Neuronal stem cell (in vitro differentiated cells): ENCODE measurements around the gene VIPAS39.

Experiments used
- DNase-seq: peaks from one replicate; pipeline ENCODE4 v3.0.0-alpha.2; 2013; ENCODE audit warnings: low spot score
- H2AFZ ChIP-seq: one replicate; pipeline ENCODE4 v1.6.1; 2013; ENCODE audit warnings: mild to moderate bottlenecking, low read length, inconsistent platforms
- H2AK5ac ChIP-seq: 2 replicates; pipeline ENCODE4 v1.6.1; 2013; ENCODE audit warnings: low read depth, mild to moderate bottlenecking, inconsistent platforms, low read length, moderate library complexity, mixed read lengths
- H2BK120ac ChIP-seq: 2 replicates; pipeline ENCODE4 v1.6.1; 2013; ENCODE audit warnings: low read depth, mild to moderate bottlenecking, inconsistent platforms, low read length, moderate library complexity, mixed read lengths
- H2BK12ac ChIP-seq: one replicate; pipeline ENCODE4 v1.6.1; 2013; ENCODE audit warnings: low read length, inconsistent platforms
- H2BK15ac ChIP-seq: 2 replicates; pipeline ENCODE4 v1.6.1; 2013; ENCODE audit warnings: mild to moderate bottlenecking, low read length, inconsistent platforms, mixed read lengths
- H2BK5ac ChIP-seq: one replicate; pipeline ENCODE4 v1.6.1; 2013; ENCODE audit warnings: inconsistent platforms, mild to moderate bottlenecking, low read length, moderate library complexity
- H3K14ac ChIP-seq: one replicate; pipeline ENCODE4 v1.6.1; 2013; ENCODE audit warnings: low read length, inconsistent platforms
- H3K18ac ChIP-seq: 2 replicates; pipeline ENCODE4 v1.6.1; 2013; ENCODE audit warnings: low read length, inconsistent platforms
- H3K23ac ChIP-seq: 2 replicates; pipeline ENCODE4 v1.6.1; 2013; ENCODE audit warnings: low read depth, mild to moderate bottlenecking, mixed read lengths, low read length, inconsistent platforms; ENCODE audit not compliant: poor library complexity
- H3K27ac ChIP-seq: replicated peaks from 3 replicates; pipeline ENCODE4 v1.5.1; 2013; ENCODE audit warnings: low read length, inconsistent platforms
- H3K27me3 ChIP-seq, 3 experiments: 2 replicates each; pipeline ENCODE4 v1.6.1; 2013; ENCODE audit warnings: low read length in 3 of 3, mild to moderate bottlenecking in 2 of 3, inconsistent platforms in 1 of 3, low read depth in 1 of 3, mixed read lengths in 1 of 3, moderate library complexity in 1 of 3; ENCODE audit not compliant: control insufficient read depth in 3 of 3, insufficient read depth in 3 of 3
- H3K36me3 ChIP-seq, 2 donors: replicated peaks in 1 of 2; 2 replicates each; pipeline ENCODE4 v1.6.1; 2013; ENCODE audit warnings: low read length in 2 of 2; ENCODE audit not compliant: control insufficient read depth in 2 of 2, insufficient read depth in 2 of 2
- H3K4ac ChIP-seq: 2 replicates; pipeline ENCODE4 v1.6.1; 2013; ENCODE audit warnings: inconsistent platforms, mild to moderate bottlenecking, low read length, moderate library complexity
- H3K4me1 ChIP-seq, 2 donors: 1 replicate in 1 of 2; 2 replicates in 1 of 2; pipeline ENCODE4 v1.6.1; 2013; ENCODE audit warnings: low read length in 2 of 2, low read depth in 1 of 2; ENCODE audit not compliant: control insufficient read depth in 2 of 2, insufficient read depth in 1 of 2
- H3K4me2 ChIP-seq: one replicate; pipeline ENCODE4 v1.6.1; 2013; ENCODE audit warnings: mild to moderate bottlenecking, low read length, inconsistent platforms; ENCODE audit not compliant: insufficient read depth, poor library complexity, severe bottlenecking
- H3K4me3 ChIP-seq, 2 donors: 2 replicates each; pipeline ENCODE4 v1.5.1; 2013; ENCODE audit warnings: low read length in 2 of 2, mild to moderate bottlenecking in 2 of 2, inconsistent platforms in 1 of 2, moderate library complexity in 1 of 2
- H3K79me1 ChIP-seq: one replicate; pipeline ENCODE4 v1.6.1; 2013; ENCODE audit warnings: low read depth, mild to moderate bottlenecking, inconsistent platforms, low read length, moderate library complexity
- H3K9ac ChIP-seq: one replicate; pipeline ENCODE4 v1.6.1; 2013; ENCODE audit warnings: mild to moderate bottlenecking, low read depth, low read length, inconsistent platforms; ENCODE audit not compliant: poor library complexity
- H3K9me3 ChIP-seq, 2 donors: replicated peaks in 1 of 2; 2 replicates each; pipeline versions ENCODE3 to v1.6.1; 2013; ENCODE audit warnings: low read length in 2 of 2, mild to moderate bottlenecking in 2 of 2, inconsistent platforms in 1 of 2, low read depth in 1 of 2, mixed read lengths in 1 of 2, moderate library complexity in 1 of 2; ENCODE audit not compliant: control insufficient read depth in 2 of 2, insufficient read depth in 1 of 2
- H4K8ac ChIP-seq: one replicate; pipeline ENCODE4 v1.6.1; 2013; ENCODE audit warnings: low read depth, mild to moderate bottlenecking, inconsistent platforms, low read length, moderate library complexity
- H4K91ac ChIP-seq: one replicate; pipeline ENCODE4 v1.6.1; 2013; ENCODE audit warnings: low read length, low read depth, mild to moderate bottlenecking, inconsistent platforms; ENCODE audit not compliant: poor library complexity
- whole genome bisulfite sequencing, 2 donors: extraction: QIAGEN DNeasy Blood & Tissue Kit; methylation state at CpG; one replicate each; pipeline ENCODE4 v1.1.7; 2013; ENCODE audit warnings: missing lambda C conversion rate in 2 of 2, mixed read lengths in 1 of 2; ENCODE audit not compliant: insufficient read length in 2 of 2, insufficient replicate concordance in 1 of 2; ENCODE audit errors: extremely low coverage in 2 of 2; 5-methylcytosine and 5-hydroxymethylcytosine counted together

Gene VIPAS39

GRCh38 chr14:77485256-77485655, 27.9 kb upstream of the VIPAS39 start:
- H3K4me1 ChIP-seq: peaks cover 0 to 4% of the 10 kb centered on the region in 2 donors
- H3K36me3 ChIP-seq: no peaks in the 10 kb centered on the region
- no peak overlapping the region for H2BK5ac ChIP-seq
- no peak overlapping the region for H3K4me3 ChIP-seq
- H3K4ac ChIP-seq: no peak overlapping the region
- H3K18ac ChIP-seq: no peak overlapping the region
- no peak overlapping the region for H3K23ac ChIP-seq
- no peak overlapping the region for H3K4me2 ChIP-seq
- no peak overlapping the region for H4K91ac ChIP-seq
- H3K79me1 ChIP-seq: peaks cover 2% of the 10 kb centered on the region
- H4K8ac ChIP-seq: no peak overlapping the region
- DNase-seq: no peak
- no peak overlapping the region for H3K9ac ChIP-seq
- no CpG with 5 or more reads among the region's 3 CpGs for WGBS, 2 donors
- H2BK15ac ChIP-seq: no peak overlapping the region
- no peak overlapping the region for H3K27ac ChIP-seq
- H3K27me3 ChIP-seq: peaks cover 0 to 21% (median 0%) of the 10 kb centered on the region in 3 experiments
- no peaks in the 10 kb centered on the region for H3K9me3 ChIP-seq
- H2BK120ac ChIP-seq: no peak overlapping the region
- H2AK5ac ChIP-seq: peak overlapping the region; percentile 13
- no peak overlapping the region for H2AFZ ChIP-seq
- H2BK12ac ChIP-seq: no peak overlapping the region
- peak overlapping the region; percentile 67 for H3K14ac ChIP-seq

GRCh38 chr14:77482422-77482821, 25.0 kb upstream of the VIPAS39 start:
- no peak overlapping the region for H3K9ac ChIP-seq
- peaks cover 0 to 4% of the 10 kb centered on the region in 2 donors for H3K4me1 ChIP-seq
- H3K4ac ChIP-seq: no peak overlapping the region
- H3K23ac ChIP-seq: peak overlapping the region; percentile 10
- no peak overlapping the region for H3K27ac ChIP-seq
- no CpG with 5 or more reads among the region's 8 CpGs for WGBS, 2 donors
- H2BK120ac ChIP-seq: no peak overlapping the region
- H2BK5ac ChIP-seq: no peak overlapping the region
- no peak overlapping the region for H3K4me2 ChIP-seq
- no peak overlapping the region for H2BK15ac ChIP-seq
- H3K79me1 ChIP-seq: peaks cover 2% of the 10 kb centered on the region
- H2AFZ ChIP-seq: no peak overlapping the region
- H3K9me3 ChIP-seq: no peaks in the 10 kb centered on the region
- no peak overlapping the region for H3K4me3 ChIP-seq
- H3K27me3 ChIP-seq: peaks cover 0 to 13% (median 0%) of the 10 kb centered on the region in 3 experiments
- H3K14ac ChIP-seq: no peak overlapping the region
- H4K8ac ChIP-seq: no peak overlapping the region
- no peak overlapping the region for H4K91ac ChIP-seq
- H3K36me3 ChIP-seq: no peaks in the 10 kb centered on the region
- DNase-seq: no peak
- H2AK5ac ChIP-seq: no peak overlapping the region
- peak overlapping the region; percentile 76 for H3K18ac ChIP-seq
- H2BK12ac ChIP-seq: no peak overlapping the region

- no peak overlapping the region for H2BK12ac ChIP-seq
- H2BK120ac ChIP-seq: no peak overlapping the region
- H3K4me3 ChIP-seq: no peak overlapping the region
- no peaks in the 10 kb centered on the region for H3K9me3 ChIP-seq
- peaks cover 0 to 31% (median 0%) of the 10 kb centered on the region in 3 experiments for H3K27me3 ChIP-seq
- H2BK5ac ChIP-seq: no peak overlapping the region
- no peak overlapping the region for H3K18ac ChIP-seq
- H3K27ac ChIP-seq: no peak overlapping the region
- H4K8ac ChIP-seq: no peak overlapping the region
- no peak overlapping the region for H2AFZ ChIP-seq
- H2AK5ac ChIP-seq: no peak overlapping the region
- H2BK15ac ChIP-seq: no peak overlapping the region
- H3K4ac ChIP-seq: no peak overlapping the region
- no peak overlapping the region for H3K9ac ChIP-seq
- H4K91ac ChIP-seq: no peak overlapping the region
- no peak overlapping the region for H3K14ac ChIP-seq
- no CpG with 5 or more reads among the region's 1 CpG for WGBS, 2 donors
- H3K4me1 ChIP-seq: peaks cover 0 to 4% of the 10 kb centered on the region in 2 donors
- no peaks in the 10 kb centered on the region for H3K79me1 ChIP-seq
- no peak for DNase-seq
- no peak overlapping the region for H3K4me2 ChIP-seq
- no peak overlapping the region for H3K23ac ChIP-seq
- no peaks in the 10 kb centered on the region for H3K36me3 ChIP-seq
Measured at GRCh38 chr14:77478796-77479195, 21.4 kb upstream of the VIPAS39 start.

GRCh38 chr14:77478029-77478428, 20.6 kb upstream of the VIPAS39 start:
- no peak overlapping the region for H3K27ac ChIP-seq
- H4K8ac ChIP-seq: no peak overlapping the region
- H3K4me3 ChIP-seq: no peak overlapping the region
- no peaks in the 10 kb centered on the region for H3K9me3 ChIP-seq
- no peaks in the 10 kb centered on the region for H3K36me3 ChIP-seq
- no peak overlapping the region for H3K4ac ChIP-seq
- peaks cover 0 to 4% of the 10 kb centered on the region in 2 donors for H3K4me1 ChIP-seq
- no peak overlapping the region for H2AFZ ChIP-seq
- peaks cover 0 to 34% (median 0%) of the 10 kb centered on the region in 3 experiments for H3K27me3 ChIP-seq
- H2AK5ac ChIP-seq: peak overlapping the region; percentile 26
- no peak overlapping the region for H2BK15ac ChIP-seq
- no peak overlapping the region for H2BK12ac ChIP-seq
- no peak overlapping the region for H2BK5ac ChIP-seq
- peak overlapping the region; percentile 63 for H3K9ac ChIP-seq
- no peaks in the 10 kb centered on the region for H3K79me1 ChIP-seq
- peak overlapping the region; percentile 27 for H3K18ac ChIP-seq
- H3K14ac ChIP-seq: peak overlapping the region; percentile 75
- DNase-seq: no peak
- no CpG with 5 or more reads among the region's 5 CpGs for WGBS, 2 donors
- no peak overlapping the region for H3K4me2 ChIP-seq
- H4K91ac ChIP-seq: no peak overlapping the region
- peak overlapping the region; percentile 47 for H3K23ac ChIP-seq
- H2BK120ac ChIP-seq: no peak overlapping the region
